HG03571 (cell line): Measurements from ENCODE around the gene SPAG16.

ENCODE experiments used
- ATAC-seq: cut with Tn5 transposase; IDR thresholded peaks from one replicate; pipeline ENCODE4 v1.9.1; 2021; ENCODE audit not compliant: unreplicated experiment

The SPAG16 gene

GRCh38 chr2:213284105-213285090 is at the start of gene SPAG16:
Gene SPAG16 (plus strand): TSS chr2:213284464.
- ATAC-seq = peak; percentile 99

DNA sequence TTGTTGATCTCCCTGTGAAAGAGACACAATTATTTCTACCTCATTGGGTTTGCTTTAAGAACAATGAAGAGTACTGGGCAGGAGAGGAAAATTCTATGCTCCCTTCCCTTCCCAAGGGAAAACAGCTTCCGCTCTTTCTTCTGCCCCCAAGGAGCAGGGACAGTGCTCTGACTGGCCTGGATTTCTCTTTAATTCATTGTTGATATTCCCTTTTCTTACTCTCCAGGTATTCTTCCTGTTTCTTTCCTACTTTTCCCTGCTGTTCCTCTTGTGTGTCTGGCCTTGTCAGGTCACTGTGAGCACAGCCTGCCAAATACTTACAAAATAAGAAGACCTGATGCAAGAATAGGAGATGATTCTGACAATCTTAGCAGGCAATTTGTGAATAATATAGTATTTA is 49.6 kb upstream of the SPAG16 start:
- no peak for ATAC-seq

DNA sequence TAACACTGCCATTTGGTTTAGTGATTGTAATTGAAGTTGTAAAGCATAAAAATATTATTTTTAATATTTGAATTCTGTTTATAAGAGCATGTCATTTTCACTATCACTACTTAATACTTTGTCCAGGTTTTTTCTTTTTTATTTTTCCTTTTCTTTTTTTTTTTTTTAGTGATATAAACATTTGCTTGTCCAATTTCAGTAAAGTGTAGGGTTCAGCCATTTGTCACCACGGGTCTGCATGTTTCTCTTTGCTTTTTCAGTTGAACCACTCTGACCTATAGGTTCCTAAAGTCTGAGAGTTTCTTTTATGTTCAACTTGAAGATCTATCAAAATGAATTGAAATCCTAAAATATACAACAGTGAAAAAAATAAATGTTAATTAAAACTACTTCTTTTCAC is 48.5 kb upstream of the SPAG16 start:
- no peak for ATAC-seq

GRCh38 chr2:213237251-213237650 is 47.0 kb upstream of the SPAG16 start:
- no peak for ATAC-seq

GRCh38 chr2:213237787-213238186 is 46.5 kb upstream of the SPAG16 start:
- ATAC-seq = no peak

- peak; percentile 45 for ATAC-seq
Measured at GRCh38 chr2:213238753-213239495, 45.3 kb upstream of the SPAG16 start.

- ATAC-seq = no peak
Measured at GRCh38 chr2:213241817-213242216, 42.4 kb upstream of the SPAG16 start.

GRCh38 chr2:213242653-213243052 is 41.6 kb upstream of the SPAG16 start:
- no peak for ATAC-seq

DNA sequence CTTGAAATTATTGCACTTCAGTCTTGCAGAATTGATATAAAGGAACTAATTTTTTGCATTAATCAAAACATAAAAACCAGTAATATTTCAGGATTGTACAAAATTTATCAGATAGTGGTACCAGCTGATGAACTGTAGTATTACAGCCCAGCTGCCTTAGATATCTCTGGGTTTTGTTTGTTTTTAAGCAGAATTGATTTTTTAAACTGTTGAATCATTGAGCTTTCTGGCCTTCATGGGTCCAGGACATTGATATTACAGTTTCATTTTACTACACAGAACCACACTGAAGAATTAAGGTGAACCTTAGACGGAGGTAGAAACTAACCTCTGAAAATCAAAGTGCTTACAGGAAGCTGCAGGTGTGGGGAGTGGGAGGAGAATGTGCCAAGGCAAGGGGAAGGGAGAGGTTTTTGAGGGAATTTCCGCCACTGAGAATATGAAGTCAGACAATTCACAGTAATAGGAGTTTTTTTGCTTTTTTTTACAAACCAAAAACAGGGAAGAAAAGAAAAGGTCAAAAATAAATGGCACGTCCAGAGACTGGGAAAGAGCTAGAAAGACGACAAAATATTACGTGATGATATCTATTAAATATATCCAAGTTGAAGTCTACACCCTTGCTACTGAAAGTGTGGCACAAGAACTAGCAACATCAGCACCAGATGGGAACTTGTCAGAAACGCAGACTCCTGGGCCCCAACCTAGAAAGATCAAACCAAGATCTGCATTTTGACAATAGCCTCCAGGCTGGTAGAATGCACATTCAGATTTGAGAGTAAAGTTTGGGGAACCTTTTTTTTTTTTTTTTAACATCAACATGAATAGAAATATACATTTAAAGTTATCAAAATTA is 40.8 kb upstream of the SPAG16 start:
- no peak for ATAC-seq

GRCh38 chr2:213246497-213247281 is 37.6 kb upstream of the SPAG16 start:
- ATAC-seq = peak; percentile 52

DNA sequence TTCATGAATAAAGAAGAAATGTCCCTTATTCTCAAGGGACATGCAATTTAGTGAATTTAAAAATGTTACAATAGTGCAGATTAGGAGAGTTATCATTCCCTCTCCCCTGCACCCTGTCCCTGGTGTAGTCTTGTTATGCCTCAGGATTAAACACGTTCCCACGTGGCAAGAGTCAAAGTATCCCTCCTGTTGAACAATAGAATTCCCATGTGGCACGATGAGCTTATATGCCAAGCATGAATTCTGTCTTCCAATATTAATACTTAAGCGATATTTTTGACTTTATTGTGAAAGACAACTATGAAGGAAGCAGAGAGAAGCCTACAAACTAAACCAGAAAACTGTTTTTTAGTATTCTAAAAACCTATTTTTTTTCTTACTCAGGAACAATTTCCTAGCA is 36.7 kb upstream of the SPAG16 start:
- no peak for ATAC-seq

- ATAC-seq = no peak
Measured at GRCh38 chr2:213248637-213249036, 35.6 kb upstream of the SPAG16 start.

DNA sequence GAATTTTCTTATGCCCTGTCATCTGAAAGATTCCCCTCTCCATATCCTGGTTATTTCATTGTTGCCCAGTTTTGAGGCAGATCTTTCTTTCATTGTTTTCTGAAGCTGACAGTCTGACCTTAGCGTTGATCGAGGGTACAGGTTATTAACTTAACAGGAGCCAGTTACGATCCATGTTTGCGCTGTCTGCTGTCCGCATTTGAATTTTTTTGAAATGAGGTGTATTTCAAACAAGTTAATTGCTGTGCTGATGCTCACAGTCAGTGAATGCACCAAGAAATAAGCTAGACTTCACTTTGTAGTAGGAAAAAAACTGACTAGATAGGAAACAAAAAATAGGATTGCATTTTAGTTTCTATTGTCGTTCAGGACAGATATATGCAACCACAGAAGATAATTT is 34.8 kb upstream of the SPAG16 start:
- ATAC-seq = no peak

- ATAC-seq = peak; percentile 80
Measured at GRCh38 chr2:213251618-213252017, 32.6 kb upstream of the SPAG16 start.

GRCh38 chr2:213252206-213252605 is 32.1 kb upstream of the SPAG16 start:
- ATAC-seq = no peak

GRCh38 chr2:213253162-213253561 is 31.1 kb upstream of the SPAG16 start:
- ATAC-seq = no peak

- no peak for ATAC-seq
Measured at GRCh38 chr2:213259266-213259665, 25.0 kb upstream of the SPAG16 start.

DNA sequence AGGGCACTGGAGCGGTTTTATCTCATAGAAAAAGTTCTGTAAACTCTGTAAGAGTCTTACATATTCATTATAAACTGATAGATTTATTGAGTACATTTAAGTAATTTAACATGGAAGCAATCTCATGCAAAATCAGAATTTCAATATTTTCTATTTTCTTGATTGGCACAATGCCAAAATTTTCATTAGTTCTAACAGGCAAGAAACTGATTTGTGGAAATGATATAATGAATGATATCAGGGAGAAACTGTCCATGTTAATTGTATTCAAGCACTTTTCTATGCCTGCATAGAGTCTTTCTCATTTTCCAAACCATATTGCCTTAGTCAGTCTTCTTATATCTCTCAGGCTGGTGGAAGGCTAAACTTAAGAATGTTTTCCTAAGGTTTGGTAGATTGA is 23.0 kb upstream of the SPAG16 start:
- no peak for ATAC-seq

DNA sequence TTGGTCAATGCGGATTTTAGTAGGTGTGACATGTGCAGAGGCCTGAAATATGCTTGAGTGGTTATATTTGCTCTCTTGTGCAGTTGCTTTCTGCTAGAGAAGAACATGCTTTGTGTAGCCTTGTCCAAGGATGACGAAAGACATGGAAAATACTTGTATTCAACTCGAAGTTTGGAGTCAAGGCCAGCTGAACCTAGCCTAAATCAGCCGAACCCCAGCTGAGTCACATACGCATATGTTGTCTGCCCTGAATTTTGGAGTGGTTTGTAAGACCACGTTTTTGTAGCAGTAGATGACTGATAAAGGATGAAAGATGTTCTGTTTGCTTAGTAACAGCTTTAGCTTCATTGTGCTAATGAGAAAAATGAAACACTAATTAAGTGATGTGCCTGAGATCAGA is 22.5 kb upstream of the SPAG16 start:
- no peak for ATAC-seq

DNA sequence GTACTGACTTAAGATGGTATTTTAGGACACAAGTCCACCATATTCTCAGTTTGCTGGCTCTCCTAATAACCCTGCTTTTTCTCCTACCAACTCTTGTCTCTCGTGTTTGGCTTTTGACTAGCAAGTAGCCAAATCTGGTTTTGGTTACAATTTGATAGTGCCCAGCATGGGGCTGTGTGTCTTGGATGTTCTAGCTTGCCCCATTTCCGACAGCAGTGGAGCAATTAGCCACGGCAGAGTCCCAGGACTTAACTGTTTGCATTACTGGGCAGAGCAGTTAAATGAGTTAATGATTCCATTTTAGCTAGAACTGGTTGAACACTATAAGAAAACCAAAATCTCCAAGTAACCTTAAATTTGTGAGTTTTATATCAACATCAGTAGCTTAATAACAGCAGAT is 18.6 kb upstream of the SPAG16 start:
- ATAC-seq = no peak
